ENCODE measurements around the gene MANSC4. TPM values are rescaled to one million over a fixed set of nuclear protein-coding genes. Genes with fewer than 3 reads are reported as not detected.

The MANSC4 gene
- total RNA-seq, 2 experiments from 2014 or later = not detected

GRCh38 chr12:27812502-27812901 is 32.5 kb upstream of the MANSC4 start:
- no peaks in the 10 kb centered on the region for H3K36me3 Mint-ChIP-seq
- ATAC-seq (no peak), DNase-seq (no peak)
- H3K4me1 Mint-ChIP-seq = peaks cover 6% of the 10 kb centered on the region
- CTCF ChIA-PET = interaction anchor here (1.1 kb wide), 1 partner anchor 9 kb away, joined by 6 read pairs; no protein-coding TSS in a partner anchor
- no peak overlapping the region for H3K27ac Mint-ChIP-seq
- H3K9me3 Mint-ChIP-seq (ENCODE audit: low read depth) = no peaks in the 10 kb centered on the region
- H3K27me3 Mint-ChIP-seq = peaks cover 69% of the 10 kb centered on the region
- H3K4me3 Mint-ChIP-seq = no peak overlapping the region

- DNase-seq (no peak), ATAC-seq (no peak)
- H3K9me3 Mint-ChIP-seq (ENCODE audit: low read depth) = no peaks in the 10 kb centered on the region
- CTCF ChIA-PET = interaction anchor here (1.3 kb wide), 1 partner anchor 11 kb away, joined by 3 read pairs; no protein-coding TSS in a partner anchor
- H3K27me3 Mint-ChIP-seq = peaks cover 65% of the 10 kb centered on the region
- peaks cover 19% of the 10 kb centered on the region for H3K4me1 Mint-ChIP-seq
- no peaks in the 10 kb centered on the region for H3K36me3 Mint-ChIP-seq
- no peak overlapping the region for H3K27ac Mint-ChIP-seq
- H3K4me3 Mint-ChIP-seq = no peak overlapping the region
These were observed 30.7 kb upstream of the MANSC4 start for GRCh38 chr12:27810756-27811155.

GRCh38 chr12:27808841-27809240 is 28.8 kb upstream of the MANSC4 start:
- Mint-ChIP-seq H3K36me3 (no peaks in the 10 kb centered on the region), H3K27ac (no peak overlapping the region), H3K4me3 (no peak overlapping the region), H3K27me3 (peaks cover 57% of the 10 kb centered on the region), H3K9me3 (ENCODE audit: low read depth) (no peaks in the 10 kb centered on the region), H3K4me1 (peaks cover 16% of the 10 kb centered on the region)
- CTCF ChIA-PET = no interaction called here
- ATAC-seq (no peak), DNase-seq (no peak)

GRCh38 chr12:27807063-27807703 is 27.1 kb upstream of the MANSC4 start:
- Mint-ChIP-seq H3K27ac (peak overlapping the region; percentile 53), H3K9me3 (ENCODE audit: low read depth) (no peaks in the 10 kb centered on the region), H3K36me3 (no peaks in the 10 kb centered on the region), H3K4me3 (no peak overlapping the region), H3K4me1 (peaks cover 18% of the 10 kb centered on the region), H3K27me3 (peaks cover 50% of the 10 kb centered on the region)
- ATAC-seq = peak; percentile 68
- peak; percentile 50 for DNase-seq
- CTCF ChIA-PET = no interaction called here

DNA sequence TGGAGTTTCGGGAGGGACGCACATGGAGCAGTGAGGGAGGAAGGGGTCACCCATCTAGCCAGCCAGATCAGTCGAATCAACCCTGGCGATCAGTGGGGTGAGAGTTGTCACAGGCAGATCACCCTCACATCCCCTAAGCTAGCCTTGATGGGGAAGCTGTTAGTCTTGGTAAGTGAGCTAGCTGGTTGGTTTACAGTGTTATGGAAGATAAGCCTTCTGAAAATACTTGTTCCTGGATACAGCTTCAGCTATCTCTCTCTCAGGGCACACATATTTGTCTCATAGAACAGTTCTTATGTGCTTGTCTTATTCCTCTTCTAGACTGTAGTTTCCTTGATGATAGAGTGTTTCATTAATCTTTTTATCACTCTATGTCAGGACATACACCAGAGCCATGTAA is 26.2 kb upstream of the MANSC4 start:
- H3K27ac Mint-ChIP-seq = no peak overlapping the region
- ATAC-seq (no peak), DNase-seq (no peak)
- no peak overlapping the region for H3K4me3 Mint-ChIP-seq
- peaks cover 19% of the 10 kb centered on the region for H3K4me1 Mint-ChIP-seq
- no peaks in the 10 kb centered on the region for H3K36me3 Mint-ChIP-seq
- no peaks in the 10 kb centered on the region for H3K9me3 Mint-ChIP-seq (ENCODE audit: low read depth)
- CTCF ChIA-PET = interaction anchor here (2.5 kb wide), 1 partner anchor 15 kb away, joined by 16 read pairs; no protein-coding TSS in a partner anchor
- peaks cover 45% of the 10 kb centered on the region for H3K27me3 Mint-ChIP-seq

DNA sequence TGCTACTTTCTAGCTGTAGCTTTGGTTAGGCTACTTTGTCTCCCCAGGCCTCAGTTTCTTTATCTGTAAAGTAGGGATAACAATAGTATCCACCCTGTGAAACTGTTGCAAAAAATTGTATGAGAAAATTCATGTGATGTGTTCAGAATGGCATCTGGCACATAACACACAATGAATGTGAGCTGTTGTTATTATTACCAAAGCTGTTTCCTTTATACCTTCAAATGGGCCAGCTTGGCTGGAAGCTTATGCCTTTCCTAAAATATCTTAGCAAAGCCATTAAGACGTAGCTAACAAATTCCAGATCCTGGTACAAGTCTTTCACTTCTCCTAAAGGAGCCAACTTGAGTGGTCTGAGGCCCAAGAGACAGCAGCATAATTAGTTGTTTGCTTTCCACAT is 25.2 kb upstream of the MANSC4 start:
- no peak for ATAC-seq
- no peaks in the 10 kb centered on the region for H3K9me3 Mint-ChIP-seq (ENCODE audit: low read depth)
- peaks cover 37% of the 10 kb centered on the region for H3K27me3 Mint-ChIP-seq
- no peaks in the 10 kb centered on the region for H3K36me3 Mint-ChIP-seq
- H3K27ac Mint-ChIP-seq = no peak overlapping the region
- peaks cover 22% of the 10 kb centered on the region for H3K4me1 Mint-ChIP-seq
- no peak overlapping the region for H3K4me3 Mint-ChIP-seq
- no peak for DNase-seq
- CTCF ChIA-PET = interaction anchor here (2.5 kb wide), 1 partner anchor 16 kb away, joined by 16 read pairs; no protein-coding TSS in a partner anchor

- Mint-ChIP-seq H3K9me3 (ENCODE audit: low read depth) (no peaks in the 10 kb centered on the region), H3K27ac (no peak overlapping the region), H3K27me3 (peaks cover 23% of the 10 kb centered on the region), H3K4me1 (peaks cover 22% of the 10 kb centered on the region), H3K4me3 (no peak overlapping the region), H3K36me3 (peaks cover 9% of the 10 kb centered on the region)
- DNase-seq (no peak), ATAC-seq (no peak)
- CTCF ChIA-PET = no interaction called here
These were observed 22.9 kb upstream of the MANSC4 start for GRCh38 chr12:27802936-27803335.

GRCh38 chr12:27802511-27802910 is 22.5 kb upstream of the MANSC4 start:
- DNase-seq = no peak
- Mint-ChIP-seq H3K4me1 (peaks cover 19% of the 10 kb centered on the region), H3K4me3 (no peak overlapping the region), H3K27ac (no peak overlapping the region), H3K27me3 (peaks cover 19% of the 10 kb centered on the region), H3K9me3 (ENCODE audit: low read depth) (no peaks in the 10 kb centered on the region), H3K36me3 (peaks cover 13% of the 10 kb centered on the region)
- CTCF ChIA-PET = no interaction called here
- no peak for ATAC-seq

GRCh38 chr12:27801630-27802029 is 21.6 kb upstream of the MANSC4 start:
- Mint-ChIP-seq H3K4me1 (peaks cover 12% of the 10 kb centered on the region), H3K4me3 (no peak overlapping the region), H3K9me3 (ENCODE audit: low read depth) (no peaks in the 10 kb centered on the region), H3K27ac (no peak overlapping the region), H3K36me3 (peaks cover 19% of the 10 kb centered on the region), H3K27me3 (peaks cover 15% of the 10 kb centered on the region)
- DNase-seq (no peak), ATAC-seq (no peak)
- CTCF ChIA-PET = no interaction called here

GRCh38 chr12:27800819-27801218 is 20.8 kb upstream of the MANSC4 start:
- DNase-seq (no peak), ATAC-seq (no peak)
- Mint-ChIP-seq H3K27me3 (peaks cover 10% of the 10 kb centered on the region), H3K9me3 (ENCODE audit: low read depth) (no peaks in the 10 kb centered on the region), H3K36me3 (peaks cover 19% of the 10 kb centered on the region), H3K27ac (no peak overlapping the region), H3K4me1 (peaks cover 6% of the 10 kb centered on the region), H3K4me3 (no peak overlapping the region)
- CTCF ChIA-PET = no interaction called here

GRCh38 chr12:27797301-27798025 is 17.4 kb upstream of the MANSC4 start:
- Mint-ChIP-seq H3K36me3 (peaks cover 27% of the 10 kb centered on the region), H3K9me3 (ENCODE audit: low read depth) (no peaks in the 10 kb centered on the region), H3K4me1 (peaks cover 10% of the 10 kb centered on the region), H3K27ac (no peak overlapping the region), H3K27me3 (no peaks in the 10 kb centered on the region), H3K4me3 (no peak overlapping the region)
- no peak for ATAC-seq
- CTCF ChIA-PET = interaction anchor here (0.9 to 2.3 kb wide), 2 partner anchors 10 to 25 kb away, joined by 5 to 7 read pairs; no protein-coding TSS in a partner anchor
- DNase-seq = no peak

- Mint-ChIP-seq H3K4me3 (no peak overlapping the region), H3K9me3 (ENCODE audit: low read depth) (no peaks in the 10 kb centered on the region), H3K4me1 (peaks cover 6% of the 10 kb centered on the region), H3K36me3 (peaks cover 36% of the 10 kb centered on the region), H3K27me3 (no peaks in the 10 kb centered on the region), H3K27ac (no peak overlapping the region)
- ATAC-seq = no peak
- DNase-seq = no peak
- CTCF ChIA-PET = interaction anchor here (0.9 to 1.1 kb wide), 2 partner anchors 16 to 20 kb away, joined by 3 read pairs; no protein-coding TSS in a partner anchor
These were observed 16.1 kb upstream of the MANSC4 start for GRCh38 chr12:27796128-27796527.

DNA sequence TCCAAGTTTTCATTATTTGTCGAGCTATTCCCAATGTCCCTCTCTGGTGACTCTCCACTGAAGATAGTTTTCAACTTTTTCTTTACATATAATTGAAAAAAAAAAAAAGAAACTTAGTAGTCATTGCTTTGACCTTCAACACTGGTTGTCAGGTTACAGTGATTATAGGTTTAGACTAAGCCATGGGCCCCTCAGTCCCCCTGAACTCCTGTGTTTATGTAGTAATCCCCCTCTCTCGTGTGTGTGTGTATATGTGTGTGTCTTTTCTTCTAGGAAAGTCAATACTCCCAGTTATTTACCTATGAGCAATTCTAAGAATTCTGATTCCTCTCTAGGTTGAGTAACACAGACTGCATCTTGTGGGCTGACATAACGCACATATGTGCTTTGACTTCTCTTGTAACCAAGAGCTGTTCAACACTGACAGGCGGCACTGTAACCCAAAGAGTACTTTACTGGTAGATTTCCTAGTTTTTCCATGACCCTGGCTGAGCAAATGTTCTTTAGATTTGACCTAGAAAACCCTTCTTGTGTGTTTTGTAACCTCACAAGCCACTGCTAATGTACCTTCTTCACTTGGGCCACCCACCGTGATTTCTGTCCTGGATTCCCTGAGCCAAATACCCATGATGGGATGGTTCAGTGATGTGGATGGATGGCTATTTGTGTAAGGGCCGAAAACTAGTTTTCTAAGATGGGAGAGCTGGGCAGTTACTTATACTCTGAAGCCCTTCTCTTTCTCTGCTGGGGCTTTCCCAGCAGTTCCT is 15.0 kb upstream of the MANSC4 start:
- no peaks in the 10 kb centered on the region for H3K27me3 Mint-ChIP-seq
- DNase-seq (no peak), ATAC-seq (no peak)
- H3K4me1 Mint-ChIP-seq = peaks cover 4% of the 10 kb centered on the region
- H3K4me3 Mint-ChIP-seq = no peak overlapping the region
- H3K27ac Mint-ChIP-seq = no peak overlapping the region
- no peaks in the 10 kb centered on the region for H3K9me3 Mint-ChIP-seq (ENCODE audit: low read depth)
- CTCF ChIA-PET = interaction anchor here (0.9 to 1.1 kb wide), 2 partner anchors 17 to 19 kb away, joined by 3 read pairs; no protein-coding TSS in a partner anchor
- H3K36me3 Mint-ChIP-seq = peaks cover 37% of the 10 kb centered on the region

Measured in activated CD8-positive, alpha-beta memory T cell treated with anti-CD3 and anti-CD28 coated beads, Interleukin-2, amount 10 ng/mL, durations not matched to agents 7 days and 5 days (primary cell).